IPS-15b (cell line): ENCODE measurements around the gene SLC24A5.
A peak's percentile ranks its signal among the peaks of the same experiment; 100 is the strongest.

Experiments
- H3K27me3 ChIP-seq: one replicate; pipeline ENCODE4 v1.6.1; 2013; ENCODE audit warnings: low read length; ENCODE audit not compliant: control insufficient read depth, insufficient read depth
- H3K36me3 ChIP-seq: one replicate; pipeline ENCODE4 v1.6.1; 2013; ENCODE audit warnings: low read length; ENCODE audit not compliant: control insufficient read depth, insufficient read depth
- H3K4me1 ChIP-seq: one replicate; pipeline ENCODE4 v1.6.1; 2013; ENCODE audit warnings: mild to moderate bottlenecking, low read length; ENCODE audit not compliant: control insufficient read depth, insufficient read depth
- H3K4me3 ChIP-seq: one replicate; pipeline ENCODE4 v1.5.1; 2013; ENCODE audit warnings: low read depth, low read length
- H3K9ac ChIP-seq: one replicate; pipeline ENCODE4 v1.6.1; 2013; ENCODE audit warnings: low read depth, mild to moderate bottlenecking, low read length
- H3K9me3 ChIP-seq: one replicate; pipeline ENCODE4 v1.6.1; 2013; ENCODE audit warnings: mild to moderate bottlenecking, low read length; ENCODE audit not compliant: control insufficient read depth, insufficient read depth

Gene SLC24A5

DNA sequence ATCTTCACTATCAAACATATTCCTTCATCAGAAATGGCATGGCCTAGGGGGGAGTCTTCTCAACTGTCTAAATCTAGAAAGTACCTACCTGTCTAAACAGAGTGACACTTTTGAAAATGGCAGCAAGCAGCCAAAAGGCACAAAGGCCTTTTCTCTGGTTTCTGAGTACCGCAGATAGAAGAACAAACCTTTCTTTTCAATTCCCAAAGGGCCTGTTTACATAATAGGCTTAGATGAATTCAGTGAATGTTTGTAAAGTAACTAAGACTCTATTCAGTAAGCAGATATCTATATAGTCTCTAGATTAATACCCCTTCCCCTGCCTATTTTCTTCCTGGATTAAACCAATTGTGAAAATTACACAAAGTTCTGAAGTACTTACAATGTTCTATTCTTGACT, 50.2 kb downstream of the SLC24A5 start:
- no peak overlapping the region for H3K9ac ChIP-seq
- peaks cover 11% of the 10 kb centered on the region for H3K4me1 ChIP-seq
- no peak overlapping the region for H3K4me3 ChIP-seq
- H3K27me3 ChIP-seq, result no peaks in the 10 kb centered on the region
- H3K36me3 ChIP-seq, result no peaks in the 10 kb centered on the region
- no peaks in the 10 kb centered on the region for H3K9me3 ChIP-seq

DNA sequence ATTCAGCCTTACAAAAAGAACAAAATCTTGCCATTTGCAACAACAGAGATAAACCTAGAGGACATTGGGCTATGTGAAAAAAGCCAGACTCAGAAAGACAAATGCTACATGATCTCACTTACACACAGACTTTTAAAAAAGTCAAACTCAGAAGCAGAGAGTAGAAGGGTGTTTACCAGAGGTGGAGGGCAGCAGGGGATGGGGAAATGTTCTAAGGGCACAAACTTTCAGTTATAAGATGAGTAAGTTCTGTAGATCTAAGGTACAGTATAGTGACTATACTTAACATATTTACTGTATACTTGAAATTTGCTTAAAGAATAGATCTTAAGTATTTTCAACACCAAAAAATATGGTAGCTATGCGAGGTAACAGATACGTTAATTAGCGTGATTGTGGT, 54.3 kb downstream of the SLC24A5 start:
- Histone ChIP-seq H3K9me3 (no peaks in the 10 kb centered on the region), H3K27me3 (no peaks in the 10 kb centered on the region), H3K9ac (no peak overlapping the region), H3K4me3 (no peak overlapping the region), H3K4me1 (peaks cover 14% of the 10 kb centered on the region), H3K36me3 (no peaks in the 10 kb centered on the region)

DNA sequence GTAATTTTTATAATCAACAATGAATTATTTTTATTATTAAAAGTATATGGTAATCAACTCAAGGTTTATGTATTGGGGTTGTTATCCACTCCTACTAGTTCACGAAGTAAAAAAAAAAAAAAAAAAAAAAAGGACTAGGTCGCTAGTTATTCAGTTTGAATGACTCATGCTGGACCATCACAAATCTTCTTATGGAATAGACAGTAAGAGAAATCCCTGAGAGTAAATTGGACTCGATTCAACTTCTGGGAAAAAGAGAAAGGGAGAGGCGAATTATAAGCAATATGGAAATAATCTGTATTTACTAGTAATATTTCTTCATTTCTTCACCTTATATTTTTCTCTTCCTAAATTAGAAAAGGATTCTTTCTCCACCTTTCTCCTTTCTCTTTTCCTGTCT, 55.3 kb downstream of the SLC24A5 start:
- Histone ChIP-seq H3K9me3 (no peaks in the 10 kb centered on the region), H3K4me3 (no peak overlapping the region), H3K4me1 (peaks cover 6% of the 10 kb centered on the region), H3K9ac (no peak overlapping the region), H3K27me3 (no peaks in the 10 kb centered on the region), H3K36me3 (no peaks in the 10 kb centered on the region)

DNA sequence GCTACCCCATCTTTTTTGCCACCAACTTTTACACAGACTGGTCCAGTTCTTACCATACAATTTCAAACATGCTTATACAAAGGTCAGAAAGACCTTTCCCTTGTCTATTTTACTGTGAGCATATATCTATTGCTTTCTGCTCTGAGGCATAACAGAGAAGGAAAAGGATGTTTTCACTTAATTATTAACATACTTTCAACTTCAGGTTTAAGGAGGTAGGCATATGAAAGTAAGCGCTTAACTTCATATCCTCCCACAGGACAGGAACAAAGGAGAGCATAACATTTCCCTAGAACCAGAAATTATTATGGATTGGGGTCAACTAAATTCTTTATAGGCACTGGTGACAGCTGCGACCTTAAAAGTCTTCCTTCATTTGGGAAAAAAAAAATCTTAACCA, 56.2 kb downstream of the SLC24A5 start:
- no peak overlapping the region for H3K9ac ChIP-seq
- no peaks in the 10 kb centered on the region for H3K9me3 ChIP-seq
- H3K27me3 ChIP-seq, result no peaks in the 10 kb centered on the region
- H3K4me3 ChIP-seq, result peak overlapping the region; percentile 62
- H3K4me1 ChIP-seq, result peaks cover 6% of the 10 kb centered on the region
- H3K36me3 ChIP-seq, result no peaks in the 10 kb centered on the region

DNA sequence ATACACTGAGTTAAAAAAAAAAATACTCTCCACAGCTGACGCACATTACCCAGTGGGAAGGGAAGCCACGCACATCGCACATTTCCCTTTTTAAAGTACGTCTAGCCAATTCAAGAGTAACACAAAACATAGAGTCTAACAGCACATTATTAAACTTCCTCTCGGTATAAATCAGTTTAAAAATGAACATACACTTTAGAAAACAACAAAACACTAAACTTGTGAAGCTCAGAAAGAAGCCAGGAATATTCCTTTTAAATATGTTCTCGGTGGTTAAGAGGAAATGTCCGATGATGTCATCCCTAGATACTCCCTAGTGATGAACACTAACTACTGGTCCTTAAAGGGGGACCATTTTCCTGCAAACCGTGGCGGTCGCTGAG, 56.6 kb downstream of the SLC24A5 start:
- H3K4me3 ChIP-seq, result peak overlapping the region; percentile 62
- H3K4me1 ChIP-seq, result peaks cover 6% of the 10 kb centered on the region
- H3K27me3 ChIP-seq, result no peaks in the 10 kb centered on the region
- H3K9ac ChIP-seq, result no peak overlapping the region
- no peaks in the 10 kb centered on the region for H3K36me3 ChIP-seq
- no peaks in the 10 kb centered on the region for H3K9me3 ChIP-seq

DNA sequence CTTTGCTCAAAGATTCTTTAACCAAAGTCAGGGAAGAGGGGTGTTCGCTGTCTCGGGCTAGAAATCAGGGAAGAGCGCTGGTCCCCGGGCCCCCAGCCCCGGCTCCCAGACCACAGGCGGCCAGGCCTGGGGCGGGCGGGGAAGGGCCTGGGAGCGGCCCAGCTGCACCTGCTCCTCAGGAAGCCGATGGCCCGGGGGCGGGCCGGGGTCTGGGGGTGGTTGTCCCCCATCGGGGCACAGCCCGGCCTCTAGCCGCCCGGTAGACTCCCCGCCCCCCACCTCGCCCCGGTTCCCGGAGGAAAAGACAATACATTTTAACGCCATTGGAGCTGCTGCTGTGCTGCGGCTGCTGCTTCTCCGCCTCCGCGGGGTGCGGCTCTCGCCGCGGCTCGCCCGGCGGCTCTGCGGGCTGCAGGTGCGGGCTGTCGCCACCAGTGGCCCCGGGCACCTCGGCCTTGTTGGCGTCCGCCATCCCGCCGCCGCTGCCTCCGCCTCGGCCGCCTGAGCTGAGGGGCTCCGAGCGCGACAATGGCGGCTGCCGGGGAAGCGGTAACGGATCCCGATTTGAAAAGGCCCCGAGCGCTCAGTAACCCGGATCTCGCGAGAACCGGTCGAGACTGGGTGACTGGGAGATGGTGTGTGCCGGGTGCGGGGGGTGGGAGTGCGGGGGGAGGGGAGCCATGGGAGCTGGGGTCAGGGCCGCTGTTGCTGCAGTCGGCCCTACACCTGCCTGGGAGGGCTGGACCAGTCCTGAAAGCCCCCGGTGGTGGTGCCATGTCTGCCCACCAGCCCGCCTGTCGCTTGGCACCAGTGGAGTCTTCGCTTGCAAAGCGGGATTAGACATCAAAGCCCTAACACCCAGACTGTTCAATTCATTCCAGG, 57.2 kb downstream of the SLC24A5 start, which contains the start of gene MYEF2:
TSS of gene MYEF2 (minus strand) at position 530 of the 882 bp plus-strand sequence. CDS start at position 472, 58 bp downstream.
- no peaks in the 10 kb centered on the region for H3K27me3 ChIP-seq
- no peaks in the 10 kb centered on the region for H3K36me3 ChIP-seq
- H3K4me3 ChIP-seq, result peak within 1 kb of the TSS; percentile 62
- H3K9me3 ChIP-seq, result no peaks in the 10 kb centered on the region
- H3K9ac ChIP-seq, result peak within 1 kb of the TSS; percentile 82
- peaks cover 6% of the 10 kb centered on the region for H3K4me1 ChIP-seq

DNA sequence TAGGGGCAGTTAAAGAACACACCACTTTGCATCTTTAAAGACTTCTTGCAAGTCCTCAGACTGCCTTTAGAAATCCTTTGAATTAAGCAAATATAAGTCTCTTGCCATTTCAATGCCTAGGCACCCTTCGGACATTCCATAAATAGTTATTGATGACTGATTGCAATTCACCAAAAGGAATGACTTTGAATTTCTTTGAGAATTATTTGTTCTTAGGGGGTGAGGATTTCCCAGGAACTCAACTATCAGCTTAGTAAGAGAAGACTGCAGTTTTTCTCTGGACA, 57.8 kb downstream of the SLC24A5 start:
- Histone ChIP-seq H3K27me3 (no peaks in the 10 kb centered on the region), H3K36me3 (no peaks in the 10 kb centered on the region), H3K4me1 (peaks cover 6% of the 10 kb centered on the region), H3K4me3 (peak overlapping the region; percentile 62), H3K9me3 (no peaks in the 10 kb centered on the region), H3K9ac (peak overlapping the region; percentile 82)

DNA sequence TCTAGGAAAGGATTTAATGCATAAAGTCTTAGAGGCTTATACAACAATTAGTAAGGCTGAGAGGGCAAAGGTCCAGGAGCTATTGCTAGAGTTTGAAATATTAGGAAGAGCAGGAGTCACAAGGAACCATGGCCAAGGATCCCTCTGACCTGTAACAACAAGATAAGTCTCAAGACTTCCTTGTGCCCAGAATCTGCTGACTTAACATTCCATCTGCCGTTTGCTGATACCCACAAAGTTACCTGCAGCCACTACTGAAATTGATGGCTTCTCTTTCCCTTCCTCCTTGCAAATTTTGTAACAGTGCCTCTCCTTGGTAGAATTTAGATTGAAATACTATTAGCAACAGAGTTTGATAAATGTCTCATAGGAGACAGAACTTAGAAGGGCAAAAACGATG, 62.0 kb downstream of the SLC24A5 start:
- no peaks in the 10 kb centered on the region for H3K36me3 ChIP-seq
- no peak overlapping the region for H3K9ac ChIP-seq
- H3K9me3 ChIP-seq, result no peaks in the 10 kb centered on the region
- no peak overlapping the region for H3K4me3 ChIP-seq
- no peaks in the 10 kb centered on the region for H3K4me1 ChIP-seq
- H3K27me3 ChIP-seq, result no peaks in the 10 kb centered on the region

DNA sequence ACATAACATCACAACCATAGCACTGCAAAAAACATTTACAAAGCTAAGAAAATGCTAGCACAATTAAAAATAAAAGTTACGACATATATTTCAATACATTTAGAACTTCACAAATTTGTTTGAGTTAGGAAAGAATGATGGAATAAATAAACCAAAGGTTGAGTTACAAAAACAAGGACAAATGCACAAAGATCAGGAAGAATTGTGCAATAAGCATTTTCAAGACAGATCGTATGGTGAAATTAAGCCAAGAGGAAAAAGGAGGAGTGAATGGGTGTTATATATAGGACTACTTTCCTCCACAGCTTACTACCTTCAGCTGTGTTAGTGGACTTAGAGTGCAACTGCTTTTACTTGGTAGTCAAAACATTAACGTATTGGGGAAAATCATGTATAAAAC, 64.7 kb downstream of the SLC24A5 start:
- Histone ChIP-seq H3K36me3 (no peaks in the 10 kb centered on the region), H3K27me3 (no peaks in the 10 kb centered on the region), H3K4me3 (no peak overlapping the region), H3K9me3 (no peaks in the 10 kb centered on the region), H3K4me1 (no peaks in the 10 kb centered on the region), H3K9ac (no peak overlapping the region)

DNA sequence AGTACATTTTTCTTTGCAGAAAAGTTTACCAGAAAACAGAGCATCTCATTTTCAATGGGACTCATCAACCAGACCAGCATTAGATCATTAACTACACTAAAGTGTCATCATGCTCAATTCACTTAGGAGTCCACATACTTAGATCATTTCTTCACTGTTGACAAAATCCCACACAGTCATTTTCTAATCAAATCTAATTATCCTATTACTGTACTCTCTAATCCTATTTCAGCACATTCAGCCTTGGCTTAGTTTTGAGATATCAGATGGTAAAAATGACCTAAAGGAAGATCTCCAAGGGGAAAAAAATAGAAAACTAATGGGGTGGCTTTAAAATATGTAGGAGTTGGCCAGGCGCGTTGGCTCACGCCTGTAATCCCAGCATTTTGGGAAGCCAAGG, 65.5 kb downstream of the SLC24A5 start:
- Histone ChIP-seq H3K9me3 (no peaks in the 10 kb centered on the region), H3K4me1 (no peaks in the 10 kb centered on the region), H3K27me3 (peaks cover 3% of the 10 kb centered on the region), H3K9ac (no peak overlapping the region), H3K4me3 (no peak overlapping the region), H3K36me3 (no peaks in the 10 kb centered on the region)

DNA sequence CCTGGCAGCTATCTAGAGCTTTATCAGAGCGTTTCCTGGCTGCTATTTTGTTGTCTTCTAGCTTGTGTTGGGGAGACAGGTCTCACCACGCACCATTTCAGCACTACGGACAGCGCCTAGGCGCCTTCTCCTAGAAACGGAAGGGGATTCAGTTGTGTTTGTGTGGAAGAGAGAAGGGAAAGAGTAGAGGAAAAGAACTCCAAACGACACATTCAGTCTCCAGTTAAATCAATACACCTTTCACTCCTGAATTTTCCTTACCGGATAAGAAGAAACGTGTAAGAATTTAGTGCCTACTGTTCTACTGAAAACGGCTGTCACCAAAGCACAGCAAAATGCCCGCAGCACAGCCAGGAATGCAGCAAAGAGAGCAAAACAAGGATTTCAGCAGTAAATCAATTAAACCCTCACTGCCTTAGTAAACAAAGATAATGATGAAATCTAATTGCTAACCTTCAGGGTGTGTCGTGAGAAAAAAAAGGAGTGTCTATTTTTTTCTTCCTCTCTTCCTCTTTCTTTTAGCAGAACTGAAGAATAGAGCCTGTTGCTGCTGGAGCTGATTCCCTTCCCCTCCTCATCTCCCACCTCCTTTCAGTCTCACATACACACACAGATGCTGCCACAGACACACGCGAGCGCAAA, 70.3 kb downstream of the SLC24A5 start:
- Histone ChIP-seq H3K4me3 (peak overlapping the region; percentile 62), H3K9ac (no peak overlapping the region), H3K9me3 (no peaks in the 10 kb centered on the region), H3K4me1 (no peaks in the 10 kb centered on the region), H3K36me3 (no peaks in the 10 kb centered on the region), H3K27me3 (peaks cover 20% of the 10 kb centered on the region)

DNA sequence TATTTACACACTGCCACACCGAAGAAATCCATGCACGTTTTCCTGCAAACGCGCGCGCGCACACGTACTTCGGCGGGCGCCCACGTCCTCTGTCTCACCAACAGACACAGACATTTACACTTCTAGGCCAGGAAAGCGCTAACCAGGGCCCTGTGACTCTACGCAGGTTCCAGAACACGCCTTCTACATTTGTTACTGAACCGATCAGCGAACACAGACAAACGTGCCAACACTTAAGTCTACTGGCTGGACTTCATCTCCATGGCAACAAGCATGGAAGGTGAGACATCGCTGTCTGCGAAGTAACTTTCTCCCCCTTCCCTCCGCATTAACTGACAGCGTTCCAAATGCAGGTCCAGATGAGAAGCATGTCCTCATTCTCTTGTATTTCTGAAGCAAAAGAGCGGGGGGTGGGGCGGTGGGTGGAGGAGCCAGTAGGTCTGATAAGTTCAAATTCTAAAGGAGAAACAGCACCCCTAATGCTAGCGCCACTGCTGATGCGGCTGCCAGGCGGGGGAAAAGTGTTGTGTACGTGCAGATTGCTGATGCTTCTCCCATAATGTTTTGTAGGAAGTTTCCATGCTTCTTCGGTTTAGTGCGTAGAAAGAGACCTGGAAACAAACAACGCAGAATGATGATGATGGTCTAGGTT, 70.9 kb downstream of the SLC24A5 start, which contains the start of gene CTXN2:
TSS of gene CTXN2 (plus strand) at position 92 of the 652 bp plus-strand sequence. CDS start 9,636 bp downstream, outside the sequence.
- H3K4me1 ChIP-seq, result no peaks in the 10 kb centered on the region

More for the DNA sequence above, 70.9 kb downstream of the SLC24A5 start, which contains the start of gene CTXN2:
- H3K9me3 ChIP-seq, result no peaks in the 10 kb centered on the region
- H3K27me3 ChIP-seq, result peaks cover 20% of the 10 kb centered on the region
- H3K36me3 ChIP-seq, result no peaks in the 10 kb centered on the region
- peak within 1 kb of the TSS; percentile 62 for H3K4me3 ChIP-seq
- H3K9ac ChIP-seq, result no peak within 1 kb of the TSS
